Endothelial cell of umbilical vein (primary cell): ENCODE results near the gene TCF20. TPM values are rescaled to one million over a fixed set of nuclear protein-coding genes. Genes with fewer than 3 reads are reported as not detected.

Experiments
- BruUV-seq: library from RNA; stranded (reverse); fragments of 400-500 nt; replicated peaks from 2 replicates; lab custom pipeline; 2021; lab: Mats Ljungman, UMichigan
- CTCF ChIA-PET: fragments of 300-600, 350-600 bp; sonication (Branson Sonifier 250); formaldehyde crosslinking; loops from one replicate; lab custom pipeline; 2021; ENCODE audit warnings: antibody characterized with exemption, inconsistent platforms; lab: Charles Lee
- POLR2A ChIA-PET: fragments of 300-600, 350-600 bp; sonication (Branson Sonifier 250); formaldehyde crosslinking; loops from one replicate; lab custom pipeline; 2021; ENCODE audit warnings: antibody characterized with exemption, inconsistent platforms; lab: Charles Lee
- DNase-seq: peaks from one replicate; pipeline ENCODE4 v3.0.0-alpha.2; 2011; ENCODE audit warnings: low read depth, low spot score
- FAIRE-seq: peaks from 2 replicates; lab custom pipeline; 2011; peaks lifted over from hg19 to GRCh38; lab: Jason Lieb, UNC
- H2AFZ ChIP-seq: 2 replicates; pipeline ENCODE4 v1.6.0; 2012; ENCODE audit warnings: low read depth, low read length, control low read depth, inconsistent platforms
- H3K27ac ChIP-seq: 2 replicates; pipeline ENCODE4 v1.5.1; 2011; ENCODE audit warnings: low read depth, mild to moderate bottlenecking, control low read depth, low read length, moderate library complexity; ENCODE audit not compliant: insufficient read depth
- H3K27me3 ChIP-seq, 2 experiments: 2 replicates each; pipeline versions ENCODE4 v1.6.0 to v1.6.1; 2011; ENCODE audit warnings: low read length in 2 of 2, mixed read lengths in 1 of 2; ENCODE audit not compliant: control insufficient read depth in 2 of 2, insufficient read depth in 2 of 2
- H3K36me3 ChIP-seq, 2 experiments: 2 replicates in 1 of 2; 3 replicates in 1 of 2; pipeline ENCODE4 v1.5.1; 2011; ENCODE audit warnings: low read length in 2 of 2, mild to moderate bottlenecking in 1 of 2, moderate library complexity in 1 of 2; ENCODE audit not compliant: control insufficient read depth in 2 of 2, insufficient read depth in 2 of 2; ENCODE audit errors: extremely low read depth in 1 of 2
- H3K4me1 ChIP-seq: 3 replicates; pipeline ENCODE4 v1.5.1; 2011; ENCODE audit warnings: mild to moderate bottlenecking, low read length; ENCODE audit not compliant: control insufficient read depth, insufficient read depth; ENCODE audit errors: extremely low read depth
- H3K4me2 ChIP-seq: 2 replicates; pipeline ENCODE4 v1.6.1; 2011; ENCODE audit warnings: low read length, control low read depth, mixed read lengths; ENCODE audit not compliant: insufficient read depth
- H3K4me3 ChIP-seq, 3 experiments: fragments of 200-600 bp in 1 of 3; sonication (generic), shearing (Covaris generic) in 1 of 3; replicated peaks in 1 of 3; 2 replicates each; pipeline ENCODE4 v1.5.1; 2011 to 2016; ENCODE audit warnings: control low read depth in 3 of 3, low read length in 3 of 3, mild to moderate bottlenecking in 2 of 3, inconsistent platforms in 1 of 3, low read depth in 1 of 3, moderate library complexity in 1 of 3; ENCODE audit not compliant: insufficient read depth in 1 of 3
- H3K79me2 ChIP-seq: 2 replicates; pipeline ENCODE4 v1.6.0; 2012; ENCODE audit warnings: low read length, inconsistent platforms; ENCODE audit not compliant: control insufficient read depth, insufficient read depth
- H3K9ac ChIP-seq: replicated peaks from 2 replicates; pipeline ENCODE3; 2011; ENCODE audit warnings: low read length, control low read depth; ENCODE audit not compliant: insufficient read depth; ENCODE audit errors: extremely low read depth
- H3K9me1 ChIP-seq: replicated peaks from 3 replicates; pipeline ENCODE4 v1.6.0; 2011; ENCODE audit warnings: mild to moderate bottlenecking, low read length; ENCODE audit not compliant: control insufficient read depth, insufficient read depth; ENCODE audit errors: extremely low read depth
- H3K9me3 ChIP-seq: replicated peaks from 2 replicates; pipeline ENCODE4 v1.5.1; 2012; ENCODE audit warnings: low read length, inconsistent platforms; ENCODE audit not compliant: control insufficient read depth, insufficient read depth
- H4K20me1 ChIP-seq: replicated peaks from 2 replicates; pipeline ENCODE3; 2011; ENCODE audit warnings: mild to moderate bottlenecking, low read length; ENCODE audit not compliant: control insufficient read depth, insufficient read depth; ENCODE audit errors: extremely low read depth
- EZH2 ChIP-seq: IDR thresholded peaks from 2 replicates; pipeline ENCODE4 v1.6.1; 2012; ENCODE audit warnings: borderline replicate concordance, low read depth, mild to moderate bottlenecking, moderate library complexity, low read length, inconsistent platforms; ENCODE audit not compliant: severe bottlenecking
- FOS ChIP-seq: IDR thresholded peaks from 2 replicates; pipeline ENCODE4 v1.6.1; 2011; ENCODE audit warnings: mild to moderate bottlenecking, low read length, moderate library complexity, borderline replicate concordance; ENCODE audit not compliant: insufficient read depth
- GATA2 ChIP-seq: IDR thresholded peaks from 2 replicates; pipeline ENCODE4 v1.7.0; 2011; ENCODE audit warnings: low read depth, mild to moderate bottlenecking, moderate library complexity, mixed read lengths, low read length; ENCODE audit not compliant: insufficient read length, insufficient read depth
- JUN ChIP-seq: IDR thresholded peaks from 2 replicates; pipeline ENCODE4 v1.6.1; 2011; ENCODE audit warnings: borderline replicate concordance, low read depth; ENCODE audit not compliant: insufficient read length, insufficient read depth
- MYC ChIP-seq: IDR thresholded peaks from one replicate; pipeline ENCODE4 v1.6.1; 2011; ENCODE audit warnings: mild to moderate bottlenecking, low read depth, low read length
- POLR2A ChIP-seq: IDR thresholded peaks from 2 replicates; pipeline ENCODE4 v1.6.1; 2012; ENCODE audit warnings: low read depth, mild to moderate bottlenecking, control low read depth, low read length
- POLR2AphosphoS5 ChIP-seq: IDR thresholded peaks from 2 replicates; pipeline ENCODE4 v1.6.1; 2012; ENCODE audit warnings: low read depth, mild to moderate bottlenecking, control low read depth, low read length, moderate library complexity; ENCODE audit not compliant: insufficient read depth
- dilution Hi-C: fragments of 300-500 bp; cut with MboI; formaldehyde crosslinking; loops from one replicate; pipeline ENCODE4 v1.15.0; 2019; ENCODE audit warnings: low sequenced_read_pairs; ENCODE audit not compliant: extremely low pct_ligation_motif_present
- intact Hi-C: fragments of 100-400 bp; cut with micrococcal nuclease; formaldehyde crosslinking; loops from one replicate; pipeline ENCODE4 v1.10.0; 2022
- polyA plus RNA-seq, 4 experiments: library from polyadenylated mRNA; depleted of rRNA in 3 of 4; stranded (reverse) in 3 of 4; unstranded in 1 of 4; fragments of >200 nt; gene quantifications; 2 replicates each; pipeline versions ENCODE4 v1.2.1 to v1.2.3, GENCODE V29; 2011 to 2012; ENCODE audit warnings: missing spikeins in 1 of 4
- total RNA-seq: library from RNA; stranded (reverse); gene quantifications from 2 replicates; pipeline ENCODE4 v1.2.3, GENCODE V29; 2021
- TF ChIP-seq, protein P1 (sequence below): IDR thresholded peaks from 2 replicates; pipeline ENCODE4 v1.6.1; 2011; ENCODE audit not compliant: insufficient read depth, insufficient read length
- TF ChIP-seq, protein P2 (sequence below), 2 donors: IDR thresholded peaks; 1 replicate in 1 of 2; 2 replicates in 1 of 2; pipeline ENCODE4 v1.5.1; 2011; ENCODE audit warnings: low read length in 2 of 2, mild to moderate bottlenecking in 2 of 2, moderate library complexity in 2 of 2, control low read depth in 1 of 2, inconsistent platforms in 1 of 2, low read depth in 1 of 2; ENCODE audit not compliant: insufficient read depth in 1 of 2; ENCODE audit errors: extremely low read depth in 1 of 2

TCF20 gene
- total and polyA plus RNA-seq, 2 donors (not counting 3 experiments of a cell fraction or from before 2014, with no cell fraction given): 11.2 to 36.7 TPM

DNA sequence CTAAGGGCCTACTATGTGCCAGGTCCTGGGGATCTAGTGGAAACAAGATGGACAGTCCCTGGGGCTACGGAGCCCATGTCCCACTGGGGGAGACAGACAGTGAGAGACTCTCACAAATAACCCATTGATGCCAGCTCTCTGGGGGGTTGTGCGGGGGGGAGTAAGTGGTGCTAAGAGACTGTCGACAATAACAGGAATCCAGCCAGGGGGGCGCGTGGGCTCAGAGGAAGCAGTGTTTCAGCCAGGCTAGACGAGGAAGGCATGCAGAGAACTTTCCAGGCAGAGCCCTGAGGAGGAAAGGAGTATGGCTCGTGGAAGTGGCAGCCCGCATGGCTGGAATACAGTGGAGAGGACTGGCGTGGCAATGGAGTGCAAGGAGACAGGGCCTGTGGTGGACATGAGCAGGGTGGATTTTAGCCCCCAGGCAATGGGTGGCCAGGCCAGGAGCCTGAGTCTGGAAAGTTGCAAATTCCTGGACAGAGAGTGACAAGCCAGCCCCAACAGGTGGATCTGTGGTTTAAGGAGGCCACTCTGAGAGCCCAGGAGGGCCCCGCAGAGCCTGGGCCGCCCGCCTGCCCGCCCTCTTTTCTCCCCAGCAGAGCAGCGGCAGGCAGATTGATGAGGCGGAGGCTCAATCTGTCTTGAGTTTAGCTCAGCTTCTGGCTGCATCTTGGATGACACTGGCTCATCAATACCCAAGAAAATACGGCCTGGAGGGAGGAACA lies 40.0 kb upstream of the TCF20 start:
- H4K20me1 ChIP-seq: no peaks in the 10 kb centered on the region
- ChIA-PET POLR2A (no interaction called here), CTCF (interaction anchor here (0.5 kb wide), 1 partner anchor 112 kb away, joined by 3 read pairs; no protein-coding TSS in a partner anchor)
- TF ChIP-seq POLR2AphosphoS5 (no peak), POLR2A (no peak), EZH2 (no peak), JUN (no peak), GATA2 (no peak), FOS (no peak), MYC (no peak)
- TF ChIP-seq, protein P1, sequence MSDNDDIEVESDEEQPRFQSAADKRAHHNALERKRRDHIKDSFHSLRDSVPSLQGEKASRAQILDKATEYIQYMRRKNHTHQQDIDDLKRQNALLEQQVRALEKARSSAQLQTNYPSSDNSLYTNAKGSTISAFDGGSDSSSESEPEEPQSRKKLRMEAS: no peak
- TF ChIP-seq, protein P2, sequence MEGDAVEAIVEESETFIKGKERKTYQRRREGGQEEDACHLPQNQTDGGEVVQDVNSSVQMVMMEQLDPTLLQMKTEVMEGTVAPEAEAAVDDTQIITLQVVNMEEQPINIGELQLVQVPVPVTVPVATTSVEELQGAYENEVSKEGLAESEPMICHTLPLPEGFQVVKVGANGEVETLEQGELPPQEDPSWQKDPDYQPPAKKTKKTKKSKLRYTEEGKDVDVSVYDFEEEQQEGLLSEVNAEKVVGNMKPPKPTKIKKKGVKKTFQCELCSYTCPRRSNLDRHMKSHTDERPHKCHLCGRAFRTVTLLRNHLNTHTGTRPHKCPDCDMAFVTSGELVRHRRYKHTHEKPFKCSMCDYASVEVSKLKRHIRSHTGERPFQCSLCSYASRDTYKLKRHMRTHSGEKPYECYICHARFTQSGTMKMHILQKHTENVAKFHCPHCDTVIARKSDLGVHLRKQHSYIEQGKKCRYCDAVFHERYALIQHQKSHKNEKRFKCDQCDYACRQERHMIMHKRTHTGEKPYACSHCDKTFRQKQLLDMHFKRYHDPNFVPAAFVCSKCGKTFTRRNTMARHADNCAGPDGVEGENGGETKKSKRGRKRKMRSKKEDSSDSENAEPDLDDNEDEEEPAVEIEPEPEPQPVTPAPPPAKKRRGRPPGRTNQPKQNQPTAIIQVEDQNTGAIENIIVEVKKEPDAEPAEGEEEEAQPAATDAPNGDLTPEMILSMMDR (IDR thresholded peaks at IDR 0.05; ENCODE audit: extremely low read depth in 1 of 2, insufficient read depth in 1 of 2, low read depth in 1 of 2, low read length in 2 of 2): no peak
- no peak overlapping the region for H3K4me2 ChIP-seq
- H3K4me1 ChIP-seq: no peaks in the 10 kb centered on the region
- intact Hi-C loops: no loop called here
- H2AFZ ChIP-seq: no peak overlapping the region
- H3K9me3 ChIP-seq: no peaks in the 10 kb centered on the region
- H3K4me3 ChIP-seq: no peak overlapping the region
- no peaks in the 10 kb centered on the region for H3K79me2 ChIP-seq
- peaks cover 0 to 3% of the 10 kb centered on the region in 2 experiments for H3K27me3 ChIP-seq
- H3K36me3 ChIP-seq: no peaks in the 10 kb centered on the region
- no peak overlapping the region for H3K27ac ChIP-seq
- DNase-seq: no peak
- no TSS peak for BruUV-seq
- dilution Hi-C loops: no loop called here
- H3K9me1 ChIP-seq: no peaks in the 10 kb centered on the region
- no peak overlapping the region for H3K9ac ChIP-seq
- FAIRE-seq: no peak
